H9 (cell line): Measurements from ENCODE around the gene MDFIC. TPM values are rescaled to one million over a fixed set of nuclear protein-coding genes. Genes with fewer than 3 reads are reported as not detected.

Experiments
- DNase-seq: peaks from one replicate; pipeline ENCODE4 v3.0.0-alpha.2; 2017
- H2AFZ ChIP-seq: one replicate; pipeline ENCODE4 v1.6.1; 2013; ENCODE audit warnings: mild to moderate bottlenecking, low read length, control low read depth, moderate library complexity
- H2AK5ac ChIP-seq: 2 replicates; pipeline ENCODE4 v1.6.1; 2013; ENCODE audit warnings: low read length, control low read depth, mixed read lengths; ENCODE audit not compliant: insufficient read length
- H2BK120ac ChIP-seq: one replicate; pipeline ENCODE4 v1.6.1; 2013; ENCODE audit warnings: low read depth, mild to moderate bottlenecking, low read length, control low read depth, inconsistent platforms; ENCODE audit not compliant: poor library complexity, severe bottlenecking
- H2BK12ac ChIP-seq: 2 replicates; pipeline ENCODE4 v1.6.1; 2013; ENCODE audit warnings: low read length, control low read depth, mixed read lengths, low read depth; ENCODE audit not compliant: insufficient read length
- H2BK15ac ChIP-seq: 2 replicates; pipeline ENCODE4 v1.6.1; 2013; ENCODE audit warnings: low read depth, low read length, control low read depth
- H2BK20ac ChIP-seq: one replicate; pipeline ENCODE4 v1.6.1; 2013; ENCODE audit warnings: low read depth, mild to moderate bottlenecking, low read length, control low read depth, inconsistent platforms; ENCODE audit not compliant: poor library complexity, severe bottlenecking
- H2BK5ac ChIP-seq: 2 replicates; pipeline ENCODE4 v1.6.1; 2013; ENCODE audit warnings: low read length, control low read depth, mixed read lengths; ENCODE audit not compliant: insufficient read length
- H3K14ac ChIP-seq: 2 replicates; pipeline ENCODE4 v1.6.1; 2013; ENCODE audit warnings: low read length, control low read depth; ENCODE audit not compliant: insufficient read depth
- H3K18ac ChIP-seq: 2 replicates; pipeline ENCODE4 v1.6.1; 2013; ENCODE audit warnings: low read depth, mild to moderate bottlenecking, mixed read lengths, low read length, control low read depth; ENCODE audit not compliant: insufficient read length
- H3K23ac ChIP-seq: 2 replicates; pipeline ENCODE4 v1.6.1; 2013; ENCODE audit warnings: low read length, control low read depth, mixed read lengths, low read depth; ENCODE audit not compliant: insufficient read length
- H3K23me2 ChIP-seq: 2 replicates; pipeline ENCODE4 v1.6.1; 2013; ENCODE audit warnings: low read depth, mild to moderate bottlenecking, mixed read lengths, low read length, control low read depth; ENCODE audit not compliant: insufficient read length, poor library complexity, severe bottlenecking
- H3K27ac ChIP-seq: 2 replicates; pipeline ENCODE4 v1.5.1; 2013; ENCODE audit warnings: low read length, control low read depth, mixed read lengths, low read depth; ENCODE audit not compliant: insufficient read length
- H3K27me3 ChIP-seq: 2 replicates; pipeline ENCODE4 v1.6.1; 2013; ENCODE audit warnings: low read length, control low read depth, inconsistent platforms; ENCODE audit not compliant: insufficient read depth
- H3K4ac ChIP-seq: 2 replicates; pipeline ENCODE4 v1.6.1; 2013; ENCODE audit warnings: low read depth, mild to moderate bottlenecking, control low read depth, inconsistent platforms, low read length, moderate library complexity
- H3K4me1 ChIP-seq: 2 replicates; pipeline ENCODE4 v1.6.1; 2013; ENCODE audit warnings: low read length, control low read depth, inconsistent platforms; ENCODE audit not compliant: insufficient read depth
- H3K4me2 ChIP-seq: 2 replicates; pipeline ENCODE4 v1.6.1; 2013; ENCODE audit warnings: low read length, control low read depth, mixed read lengths; ENCODE audit not compliant: insufficient read length, insufficient read depth
- H3K56ac ChIP-seq: 2 replicates; pipeline ENCODE4 v1.6.1; 2013; ENCODE audit warnings: low read depth, mild to moderate bottlenecking, mixed read lengths, low read length, control low read depth; ENCODE audit not compliant: insufficient read length
- H3K79me1 ChIP-seq: 2 replicates; pipeline ENCODE4 v1.6.1; 2013; ENCODE audit warnings: low read depth, mild to moderate bottlenecking, moderate library complexity, low read length, control low read depth, inconsistent platforms; ENCODE audit not compliant: insufficient read depth, poor library complexity, severe bottlenecking
- H3K79me2 ChIP-seq: 2 replicates; pipeline ENCODE4 v1.6.1; 2013; ENCODE audit warnings: low read length, control low read depth, inconsistent platforms; ENCODE audit not compliant: insufficient read depth
- H3K9ac ChIP-seq: 2 replicates; pipeline ENCODE4 v1.6.1; 2013; ENCODE audit warnings: low read length, control low read depth, mixed read lengths; ENCODE audit not compliant: insufficient read length; ENCODE audit errors: extremely low read depth
- H3K9me3 ChIP-seq: one replicate; pipeline ENCODE4 v1.6.1; 2013; ENCODE audit warnings: low read depth, low read length, inconsistent platforms; ENCODE audit not compliant: control insufficient read depth
- H3T11ph ChIP-seq: one replicate; pipeline ENCODE4 v1.6.1; 2013; ENCODE audit warnings: mild to moderate bottlenecking, low read length, control low read depth, inconsistent platforms
- H4K20me1 ChIP-seq: one replicate; pipeline ENCODE4 v1.6.1; 2013; ENCODE audit not compliant: control insufficient read depth, insufficient read length, insufficient read depth
- H4K5ac ChIP-seq: 2 replicates; pipeline ENCODE4 v1.6.1; 2013; ENCODE audit warnings: low read depth, mild to moderate bottlenecking, mixed read lengths, low read length, control low read depth; ENCODE audit not compliant: insufficient read length
- H4K8ac ChIP-seq: replicated peaks from 2 replicates; pipeline ENCODE4 v1.6.1; 2013; ENCODE audit warnings: low read length, control low read depth, mixed read lengths, low read depth; ENCODE audit not compliant: insufficient read length
- H4K91ac ChIP-seq: 2 replicates; pipeline ENCODE4 v1.6.1; 2013; ENCODE audit warnings: low read depth, mild to moderate bottlenecking, moderate library complexity, mixed read lengths, low read length, control low read depth; ENCODE audit not compliant: insufficient read length
- H3K27ac Mint-ChIP-seq, 3 experiments: 2 replicates in 2 of 3; 3 replicates in 1 of 3; pipeline ENCODE4 v1.8.0; 2020 to 2021; ENCODE audit warnings: mixed read lengths in 3 of 3, mild to moderate bottlenecking in 1 of 3, moderate library complexity in 1 of 3
- H3K27me3 Mint-ChIP-seq: 2 replicates; pipeline ENCODE4 v1.8.0; 2021; ENCODE audit warnings: low read depth, mild to moderate bottlenecking, moderate library complexity, mixed read lengths
- H3K36me3 Mint-ChIP-seq, 3 experiments: 2 replicates in 2 of 3; 3 replicates in 1 of 3; pipeline ENCODE4 v1.8.0; 2020 to 2021; ENCODE audit warnings: low read depth in 3 of 3, mixed read lengths in 3 of 3; ENCODE audit not compliant: insufficient read depth in 1 of 3
- H3K4me1 Mint-ChIP-seq, 2 experiments: 2 replicates each; pipeline ENCODE4 v1.8.0; 2020; ENCODE audit warnings: mixed read lengths in 2 of 2
- H3K4me3 Mint-ChIP-seq, 2 experiments: 2 replicates in 1 of 2; 3 replicates in 1 of 2; pipeline ENCODE4 v1.8.0; 2020 to 2021; ENCODE audit warnings: mild to moderate bottlenecking in 2 of 2, mixed read lengths in 2 of 2, moderate library complexity in 1 of 2
- H3K9me3 Mint-ChIP-seq, 2 experiments: 2 replicates in 1 of 2; 3 replicates in 1 of 2; pipeline ENCODE4 v1.8.0; 2020; ENCODE audit warnings: mild to moderate bottlenecking in 2 of 2, mixed read lengths in 2 of 2, moderate library complexity in 1 of 2
- CTCF ChIP-seq: fragments of 200-600 bp; sonication (generic); conservative IDR thresholded peaks from 3 replicates; pipeline ENCODE4 v1.8.0; 2021; ENCODE audit warnings: antibody characterized with exemption, mild to moderate bottlenecking
- WGBS: extraction: QIAGEN DNeasy Blood & Tissue Kit; methylation state at CpG from one replicate; pipeline ENCODE4 v1.1.7; 2013; ENCODE audit warnings: missing lambda C conversion rate, low lambda C conversion rate, mixed read lengths; ENCODE audit not compliant: insufficient read length; ENCODE audit errors: extremely low coverage; 5-methylcytosine and 5-hydroxymethylcytosine counted together
- total RNA-seq: library from RNA; stranded (reverse); gene quantifications from 2 replicates; pipeline ENCODE4 v1.2.1, GENCODE V29; 2021

MDFIC gene
- total RNA-seq, 1 experiment from 2014 or later: 2.0 TPM

- H3K23ac ChIP-seq: no peak overlapping the region
- no peak overlapping the region for H3K56ac ChIP-seq
- no peak overlapping the region for H2BK120ac ChIP-seq
- TF ChIP-seq CTCF: no peak
- H3K9ac ChIP-seq: no peak overlapping the region
- Mint-ChIP-seq H3K4me1 (peaks cover 0 to 5% of the 10 kb centered on the region in 2 experiments; a peak in 1 of 4 replicates), H3K4me3 (no peak overlapping the region), H3K27ac (no peak overlapping the region), H3K36me3 (no peaks in the 10 kb centered on the region; a peak in 1 of 7 replicates), H3K9me3 (no peaks in the 10 kb centered on the region), H3K27me3 (no peaks in the 10 kb centered on the region)
- no peak overlapping the region for H2AK5ac ChIP-seq
- H4K91ac ChIP-seq: no peak overlapping the region
- no peaks in the 10 kb centered on the region for H3K4me1 ChIP-seq
- no peak overlapping the region for H3K4me2 ChIP-seq
- no peaks in the 10 kb centered on the region for H3K23me2 ChIP-seq
- H3K14ac ChIP-seq: no peak overlapping the region
- H4K20me1 ChIP-seq: no peaks in the 10 kb centered on the region
- no peak overlapping the region for H4K5ac ChIP-seq
- no peak overlapping the region for H2BK12ac ChIP-seq
- no peak overlapping the region for H2BK5ac ChIP-seq
- no peak overlapping the region for H2AFZ ChIP-seq
- no CpG with 5 or more reads among the region's 2 CpGs for WGBS
- DNase-seq: no peak
- H2BK20ac ChIP-seq: no peak overlapping the region
- no peaks in the 10 kb centered on the region for H3K9me3 ChIP-seq
- H3K27me3 ChIP-seq: no peaks in the 10 kb centered on the region
- H3K79me2 ChIP-seq: no peaks in the 10 kb centered on the region
- no peak overlapping the region for H3T11ph ChIP-seq
- H3K18ac ChIP-seq: no peak overlapping the region
- no peak overlapping the region for H4K8ac ChIP-seq
- no peak overlapping the region for H3K27ac ChIP-seq
- no peaks in the 10 kb centered on the region for H3K79me1 ChIP-seq
- no peak overlapping the region for H3K4ac ChIP-seq
- H2BK15ac ChIP-seq: no peak overlapping the region
Observed at GRCh38 chr7:114936471-114936870, 14.6 kb downstream of the MDFIC start.
